Stimulated activated memory B cell treated with anti-CD40 and anti-IgM and Interleukin-4, amounts not matched to agents 10 μg/mL and 1 μg/mL and 100 μg/mL, for 72 hours (primary cell): ENCODE results near the gene MYBBP1A.

Experiments used
- ATAC-seq: fragments of 150-1000 bp; cut with Tn5 transposase; 2 replicates; pipeline ENCODE4 v1.10.0; 2021
- H3K27ac Mint-ChIP-seq: one replicate; pipeline ENCODE4 v1.8.0; 2022; ENCODE audit warnings: mild to moderate bottlenecking, mixed read lengths
- H3K27me3 Mint-ChIP-seq: one replicate; pipeline ENCODE4 v1.8.0; 2022; ENCODE audit warnings: mixed read lengths
- H3K36me3 Mint-ChIP-seq: one replicate; pipeline ENCODE4 v1.8.0; 2022; ENCODE audit warnings: mixed read lengths
- H3K4me1 Mint-ChIP-seq: one replicate; pipeline ENCODE4 v1.8.0; 2022; ENCODE audit warnings: mixed read lengths
- H3K4me3 Mint-ChIP-seq: one replicate; pipeline ENCODE4 v1.8.0; 2022; ENCODE audit warnings: mild to moderate bottlenecking, moderate library complexity, mixed read lengths
- H3K9me3 Mint-ChIP-seq: one replicate; pipeline ENCODE4 v1.8.0; 2022; ENCODE audit warnings: mixed read lengths

Gene MYBBP1A

DNA sequence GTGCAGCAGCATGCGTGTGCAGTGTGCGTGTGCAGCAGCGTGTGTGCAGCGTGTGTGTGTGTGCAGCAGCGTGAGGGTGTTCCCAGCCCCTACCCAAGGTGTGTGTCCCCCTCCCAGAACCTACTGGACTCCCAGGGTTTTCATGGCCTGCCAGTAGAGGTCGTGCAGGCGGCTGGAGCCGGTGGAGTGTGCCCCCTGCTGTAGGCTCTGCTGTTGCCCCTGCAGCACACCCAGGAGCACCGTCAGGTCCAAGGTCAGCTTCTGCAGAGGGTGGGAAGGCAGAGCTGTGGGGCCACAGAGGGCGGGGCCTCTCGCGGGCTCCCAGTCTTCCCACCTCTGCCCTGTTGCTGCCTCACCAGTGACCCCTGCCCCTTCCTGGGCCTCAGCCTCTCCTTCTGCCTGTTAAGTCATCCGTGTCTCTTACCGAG lies 14.9 kb downstream of the MYBBP1A start:
- H3K4me1 Mint-ChIP-seq, result peaks cover 19% of the 10 kb centered on the region
- peaks cover 49% of the 10 kb centered on the region for H3K36me3 Mint-ChIP-seq
- H3K27ac Mint-ChIP-seq, result no peak overlapping the region
- H3K4me3 Mint-ChIP-seq, result no peak overlapping the region
- no peak for ATAC-seq
- H3K27me3 Mint-ChIP-seq, result peaks cover 14% of the 10 kb centered on the region
- no peaks in the 10 kb centered on the region for H3K9me3 Mint-ChIP-seq

DNA sequence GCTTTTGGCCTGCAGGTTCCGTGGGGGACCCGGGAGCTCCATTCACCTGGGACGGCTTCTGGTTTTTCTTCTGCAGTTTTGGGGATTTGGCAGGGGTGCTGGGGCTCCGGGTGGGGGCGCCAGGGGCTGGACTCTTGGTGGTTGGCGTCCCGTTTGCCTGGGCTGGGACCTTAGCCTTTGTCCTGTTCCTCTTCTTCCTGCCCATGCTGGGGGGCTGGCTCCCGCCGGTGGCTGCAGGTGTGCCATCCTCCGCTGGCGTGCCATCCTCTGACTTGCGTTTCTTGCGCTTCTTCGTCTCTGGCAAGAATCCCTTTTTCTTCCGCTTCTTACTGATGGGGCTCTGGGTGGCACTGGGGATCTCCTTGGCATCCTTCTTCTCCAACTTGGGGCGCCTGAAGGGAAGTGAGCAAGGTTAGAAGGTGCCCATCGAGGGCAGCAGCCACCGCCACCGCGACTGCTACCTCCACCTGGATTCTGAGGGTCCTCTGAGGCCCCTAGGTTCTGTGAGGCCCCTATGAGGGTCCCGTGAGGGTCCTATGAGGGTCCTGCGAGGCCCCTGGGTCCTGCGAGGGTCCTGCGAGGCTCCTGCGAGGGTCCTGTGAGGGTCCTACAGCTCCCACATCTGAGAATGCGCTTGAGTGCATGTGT lies 15.5 kb downstream of the MYBBP1A start:
- no peaks in the 10 kb centered on the region for H3K9me3 Mint-ChIP-seq
- H3K27ac Mint-ChIP-seq, result no peak overlapping the region
- ATAC-seq, result no peak
- H3K27me3 Mint-ChIP-seq, result peaks cover 20% of the 10 kb centered on the region
- H3K4me1 Mint-ChIP-seq, result peaks cover 20% of the 10 kb centered on the region
- peaks cover 44% of the 10 kb centered on the region for H3K36me3 Mint-ChIP-seq
- no peak overlapping the region for H3K4me3 Mint-ChIP-seq

DNA sequence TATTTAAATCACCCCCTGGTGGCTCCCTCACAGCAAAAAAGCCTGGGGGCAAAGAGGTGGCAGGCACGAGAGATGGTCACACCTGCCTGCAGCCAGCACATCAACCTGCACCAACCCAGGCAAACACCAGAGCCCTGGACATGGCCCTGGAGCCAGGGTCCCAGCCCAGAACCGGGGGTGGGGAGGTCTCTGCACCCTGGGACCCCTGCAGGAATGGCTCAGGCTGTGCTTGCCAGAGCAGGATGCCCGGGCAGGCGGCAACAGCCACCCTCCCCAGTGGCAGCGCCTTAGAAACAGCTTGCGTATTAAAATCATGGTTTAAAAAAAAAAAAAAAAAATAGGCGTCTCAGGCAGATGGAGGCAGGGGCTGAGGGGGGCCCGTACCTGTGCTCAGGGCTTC lies 16.2 kb downstream of the MYBBP1A start:
- H3K4me1 Mint-ChIP-seq, result peaks cover 20% of the 10 kb centered on the region
- H3K4me3 Mint-ChIP-seq, result no peak overlapping the region
- H3K27me3 Mint-ChIP-seq, result peaks cover 26% of the 10 kb centered on the region
- no peaks in the 10 kb centered on the region for H3K9me3 Mint-ChIP-seq
- ATAC-seq, result no peak
- peaks cover 42% of the 10 kb centered on the region for H3K36me3 Mint-ChIP-seq
- H3K27ac Mint-ChIP-seq, result no peak overlapping the region

DNA sequence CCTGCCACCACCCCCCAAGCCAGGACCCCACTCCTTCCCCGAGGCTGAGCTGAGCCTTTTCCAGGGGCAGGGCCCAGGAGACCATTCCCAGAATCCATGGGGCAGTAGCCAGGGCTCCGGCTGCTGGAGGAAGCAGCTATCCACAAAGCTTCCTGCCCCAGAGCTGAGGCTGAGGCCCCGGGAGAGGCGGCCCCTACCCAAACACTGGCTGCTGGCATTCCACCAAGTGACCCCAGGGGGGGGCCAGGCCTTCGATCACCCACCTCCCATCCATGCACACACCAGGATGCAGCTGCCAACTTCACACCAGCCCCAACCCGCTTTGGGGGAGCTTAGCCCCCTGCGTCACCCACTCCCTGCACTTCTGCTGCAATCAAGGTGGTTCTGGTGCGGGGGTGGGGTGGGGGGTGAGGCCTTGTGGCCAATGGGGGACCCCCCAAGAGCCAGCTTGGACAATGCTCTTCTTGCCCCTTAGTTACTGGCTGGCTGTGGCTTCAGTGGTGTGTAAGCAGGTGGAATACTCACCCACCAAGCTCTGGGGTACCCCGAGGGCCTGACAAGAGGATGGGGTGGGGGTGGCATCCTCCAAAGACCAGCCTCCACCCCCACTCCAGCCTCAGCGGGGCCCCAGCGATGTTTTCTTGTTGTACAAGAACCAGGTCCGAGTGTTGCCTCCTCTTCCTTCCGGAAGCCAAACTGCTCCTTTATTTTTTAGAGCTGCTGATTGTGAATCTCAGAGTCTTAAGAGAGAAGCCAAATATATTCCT lies 16.8 kb downstream of the MYBBP1A start:
- Mint-ChIP-seq H3K27me3 (peaks cover 33% of the 10 kb centered on the region), H3K27ac (no peak overlapping the region), H3K36me3 (peaks cover 36% of the 10 kb centered on the region), H3K4me3 (no peak overlapping the region), H3K4me1 (peaks cover 21% of the 10 kb centered on the region), H3K9me3 (no peaks in the 10 kb centered on the region)
- no peak for ATAC-seq

DNA sequence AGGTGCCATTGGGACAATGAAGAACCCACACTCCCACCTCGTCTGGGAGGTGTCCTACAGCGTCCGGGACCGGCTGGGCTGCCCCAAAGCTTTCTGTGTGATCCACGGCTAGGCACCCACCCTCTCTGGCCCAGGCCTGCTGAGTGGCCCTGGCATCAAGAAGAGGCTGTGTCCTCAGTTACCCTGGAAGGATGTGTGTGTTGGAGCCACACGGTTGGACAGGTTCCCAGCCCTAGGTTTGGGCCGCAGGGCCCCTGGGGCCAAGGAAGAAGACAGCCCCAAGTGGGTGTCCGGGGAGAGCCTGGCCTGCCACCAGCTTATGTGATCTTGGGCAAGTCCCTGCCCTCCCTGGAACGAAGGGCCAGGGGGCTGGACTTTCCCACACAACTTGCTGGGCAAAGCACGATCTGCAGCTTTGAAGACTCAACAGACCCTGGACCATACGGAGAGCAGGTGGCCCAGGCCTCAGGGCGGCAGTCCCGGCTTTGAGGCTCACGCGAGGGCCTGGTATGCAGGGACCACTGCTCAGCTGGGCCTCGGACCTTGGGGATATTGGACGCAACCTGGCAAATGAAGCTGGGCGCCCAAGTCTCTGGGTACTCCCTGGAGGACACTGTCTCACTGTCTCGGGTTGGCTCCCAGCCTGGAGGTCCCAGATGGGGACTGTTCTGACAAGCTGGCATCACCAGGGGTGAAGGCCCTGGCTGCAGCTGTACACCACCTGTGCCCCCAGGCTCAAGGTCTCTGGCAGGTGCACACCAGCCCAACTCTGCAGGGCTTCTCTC lies 17.5 kb downstream of the MYBBP1A start:
- Mint-ChIP-seq H3K27me3 (peaks cover 40% of the 10 kb centered on the region), H3K4me1 (peaks cover 25% of the 10 kb centered on the region), H3K4me3 (no peak overlapping the region), H3K36me3 (peaks cover 31% of the 10 kb centered on the region), H3K27ac (no peak overlapping the region), H3K9me3 (no peaks in the 10 kb centered on the region)
- no peak for ATAC-seq

DNA sequence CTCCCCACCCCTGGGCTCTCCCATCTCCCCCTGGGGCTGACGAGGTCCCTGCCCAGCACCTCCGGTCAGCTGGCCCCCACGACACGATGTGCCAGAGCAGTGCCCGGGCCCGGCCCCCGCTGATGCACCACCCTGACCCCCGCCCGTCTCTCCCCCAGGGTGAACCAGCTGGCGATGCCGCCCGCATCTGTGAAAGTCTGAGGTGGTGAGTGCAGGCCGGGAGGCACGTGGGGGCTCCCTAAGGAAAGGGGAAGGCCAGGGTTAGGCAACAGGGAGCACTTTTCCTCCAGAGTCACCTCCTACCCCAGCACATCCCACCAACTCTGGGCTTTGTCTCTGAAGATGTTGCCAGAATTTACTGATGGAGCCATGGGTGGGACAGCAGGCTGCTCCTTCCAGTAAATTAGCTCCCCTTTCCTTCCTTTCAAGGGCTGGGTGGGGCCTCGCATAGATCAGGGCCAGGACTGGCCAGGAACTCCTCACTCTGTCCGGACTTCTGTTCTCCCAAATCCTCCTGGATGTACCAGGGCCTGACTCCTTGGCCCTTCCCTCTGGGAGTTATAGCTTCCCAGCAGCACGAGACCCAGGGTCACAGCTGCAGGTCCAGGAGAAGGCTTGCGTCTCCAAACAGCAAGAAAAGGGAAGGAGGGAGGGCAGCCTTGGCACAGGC lies 18.3 kb downstream of the MYBBP1A start:
- ATAC-seq, result no peak

DNA sequence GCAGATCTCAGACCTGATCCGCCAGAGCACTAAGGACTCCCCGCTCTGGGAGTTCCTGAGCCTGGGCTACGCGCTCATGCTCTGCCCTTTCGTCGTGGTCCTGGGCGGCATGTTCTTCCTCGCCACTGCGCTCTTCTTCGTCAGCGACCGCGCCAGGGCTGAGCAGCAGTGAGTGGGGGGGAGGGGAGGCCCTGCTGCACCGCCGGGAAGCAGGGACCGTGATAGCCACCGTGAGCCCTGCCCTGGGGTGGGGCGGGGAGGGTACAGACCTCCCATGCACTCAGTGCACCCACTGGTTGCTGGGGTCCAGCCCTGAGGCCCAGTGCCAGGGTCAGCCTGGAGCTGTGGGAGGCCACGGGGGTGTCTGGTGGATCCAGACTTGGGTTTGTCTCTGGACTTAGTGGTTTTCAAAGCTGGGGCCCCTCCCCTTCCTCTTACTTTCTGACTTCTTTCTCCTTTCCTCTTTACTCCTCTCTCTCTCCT lies 18.9 kb downstream of the MYBBP1A start:
- no peaks in the 10 kb centered on the region for H3K9me3 Mint-ChIP-seq
- H3K27ac Mint-ChIP-seq, result no peak overlapping the region
- H3K4me1 Mint-ChIP-seq, result peaks cover 25% of the 10 kb centered on the region
- no peak for ATAC-seq
- peaks cover 20% of the 10 kb centered on the region for H3K36me3 Mint-ChIP-seq
- H3K27me3 Mint-ChIP-seq, result peaks cover 52% of the 10 kb centered on the region
- no peak overlapping the region for H3K4me3 Mint-ChIP-seq

More for the DNA sequence above, 18.3 kb downstream of the MYBBP1A start:
- no peak overlapping the region for H3K4me3 Mint-ChIP-seq
- peaks cover 25% of the 10 kb centered on the region for H3K4me1 Mint-ChIP-seq
- peaks cover 24% of the 10 kb centered on the region for H3K36me3 Mint-ChIP-seq
- H3K27ac Mint-ChIP-seq, result no peak overlapping the region
- H3K9me3 Mint-ChIP-seq, result no peaks in the 10 kb centered on the region
- H3K27me3 Mint-ChIP-seq, result peaks cover 48% of the 10 kb centered on the region

DNA sequence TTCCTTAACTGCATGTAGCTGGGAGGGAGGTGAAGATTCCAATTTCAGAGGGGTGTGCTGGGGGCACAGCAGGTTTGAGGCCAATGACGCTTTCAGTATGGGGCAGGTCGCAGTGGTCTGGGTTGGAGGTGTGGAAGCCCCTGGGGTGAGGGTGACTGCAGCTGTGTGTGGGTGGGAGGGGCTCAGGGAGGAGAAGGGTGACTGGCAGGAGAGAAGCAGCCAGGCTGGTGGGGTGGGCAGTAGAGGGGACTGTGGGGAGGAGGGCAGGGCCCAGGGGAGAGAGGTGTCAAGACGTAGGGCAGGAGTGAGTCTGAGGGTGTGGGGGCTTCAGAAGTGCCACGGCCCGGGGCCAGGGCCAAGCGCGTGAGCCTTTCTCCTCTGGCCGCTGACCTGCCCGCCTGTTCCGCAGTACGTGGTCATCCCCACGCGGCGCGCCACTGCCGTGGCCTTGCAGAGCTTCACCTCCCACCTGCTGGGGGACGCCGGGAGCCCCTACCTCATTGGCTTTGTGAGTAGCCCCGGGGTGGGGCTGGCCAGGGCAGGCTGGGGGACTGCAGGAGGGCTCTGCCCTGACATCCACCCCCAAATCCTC lies 19.4 kb downstream of the MYBBP1A start:
- Mint-ChIP-seq H3K27ac (no peak overlapping the region), H3K9me3 (no peaks in the 10 kb centered on the region), H3K4me1 (peaks cover 25% of the 10 kb centered on the region), H3K36me3 (peaks cover 14% of the 10 kb centered on the region), H3K4me3 (no peak overlapping the region), H3K27me3 (peaks cover 54% of the 10 kb centered on the region)
- peak; percentile 6 for ATAC-seq

DNA sequence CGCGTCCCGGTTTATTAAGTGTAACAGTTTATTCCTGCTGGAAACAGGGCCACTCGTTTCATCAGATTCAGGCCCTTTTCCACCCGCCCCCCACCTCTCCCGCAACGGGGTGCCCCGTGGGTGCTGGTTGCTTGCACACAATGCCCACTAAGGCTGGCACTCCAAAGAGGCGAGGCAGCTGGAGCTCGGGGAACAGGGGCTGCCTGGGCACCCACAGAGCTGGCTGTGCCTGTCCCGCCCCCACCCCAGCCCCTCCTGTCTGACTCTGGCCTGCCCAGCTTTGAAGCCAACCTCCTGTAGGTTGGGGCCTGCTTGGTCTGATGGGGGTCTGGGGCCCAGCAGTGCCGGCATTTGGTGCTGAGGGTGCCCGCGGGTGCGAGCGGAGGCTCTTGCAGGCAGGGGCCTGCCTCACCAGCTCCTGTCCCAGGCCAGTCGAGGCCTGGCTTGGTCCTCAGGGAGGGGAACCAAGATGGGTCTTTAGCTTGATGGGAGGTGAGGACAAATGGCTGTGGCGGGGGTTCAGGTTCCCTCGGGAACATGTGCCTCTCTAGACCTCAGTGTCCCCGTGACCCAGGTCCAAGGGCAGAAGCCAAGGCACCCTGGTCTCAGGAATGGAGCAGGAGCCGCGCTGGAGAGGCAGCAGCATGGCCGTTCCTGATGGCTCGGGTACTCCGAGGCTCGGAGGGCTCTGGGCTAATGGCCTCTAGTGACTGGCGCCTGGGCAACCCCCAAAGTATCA lies 20.1 kb downstream of the MYBBP1A start:
- no peaks in the 10 kb centered on the region for H3K9me3 Mint-ChIP-seq
- no peak overlapping the region for H3K4me3 Mint-ChIP-seq
- H3K27ac Mint-ChIP-seq, result no peak overlapping the region
- peaks cover 61% of the 10 kb centered on the region for H3K27me3 Mint-ChIP-seq
- peaks cover 25% of the 10 kb centered on the region for H3K4me1 Mint-ChIP-seq
- peaks cover 8% of the 10 kb centered on the region for H3K36me3 Mint-ChIP-seq
- ATAC-seq, result no peak

DNA sequence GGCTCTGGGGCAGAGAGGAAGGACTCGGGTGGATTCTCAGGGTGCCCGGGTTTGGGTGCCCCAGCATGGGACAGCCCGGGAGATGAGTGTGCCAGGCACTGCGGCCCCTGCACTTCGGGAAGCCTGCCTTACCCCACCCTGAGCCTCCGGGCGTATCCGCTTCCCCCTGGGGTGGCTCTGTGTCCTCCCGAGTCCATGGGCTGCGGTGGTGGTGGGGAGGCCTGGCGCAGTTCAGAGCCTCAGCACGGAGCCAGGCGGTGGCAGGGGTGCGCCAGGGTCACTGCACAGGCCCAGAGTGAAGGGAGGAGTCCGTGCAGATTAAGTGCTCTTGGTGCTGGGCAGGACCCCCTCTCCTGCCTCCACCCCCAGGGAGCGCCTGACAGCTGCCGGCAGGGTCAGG lies 20.7 kb downstream of the MYBBP1A start:
- H3K4me1 Mint-ChIP-seq, result peaks cover 25% of the 10 kb centered on the region
- ATAC-seq, result no peak
- peaks cover 67% of the 10 kb centered on the region for H3K27me3 Mint-ChIP-seq
- H3K9me3 Mint-ChIP-seq, result no peaks in the 10 kb centered on the region
- peaks cover 3% of the 10 kb centered on the region for H3K36me3 Mint-ChIP-seq
- H3K27ac Mint-ChIP-seq, result no peak overlapping the region
- H3K4me3 Mint-ChIP-seq, result no peak overlapping the region

DNA sequence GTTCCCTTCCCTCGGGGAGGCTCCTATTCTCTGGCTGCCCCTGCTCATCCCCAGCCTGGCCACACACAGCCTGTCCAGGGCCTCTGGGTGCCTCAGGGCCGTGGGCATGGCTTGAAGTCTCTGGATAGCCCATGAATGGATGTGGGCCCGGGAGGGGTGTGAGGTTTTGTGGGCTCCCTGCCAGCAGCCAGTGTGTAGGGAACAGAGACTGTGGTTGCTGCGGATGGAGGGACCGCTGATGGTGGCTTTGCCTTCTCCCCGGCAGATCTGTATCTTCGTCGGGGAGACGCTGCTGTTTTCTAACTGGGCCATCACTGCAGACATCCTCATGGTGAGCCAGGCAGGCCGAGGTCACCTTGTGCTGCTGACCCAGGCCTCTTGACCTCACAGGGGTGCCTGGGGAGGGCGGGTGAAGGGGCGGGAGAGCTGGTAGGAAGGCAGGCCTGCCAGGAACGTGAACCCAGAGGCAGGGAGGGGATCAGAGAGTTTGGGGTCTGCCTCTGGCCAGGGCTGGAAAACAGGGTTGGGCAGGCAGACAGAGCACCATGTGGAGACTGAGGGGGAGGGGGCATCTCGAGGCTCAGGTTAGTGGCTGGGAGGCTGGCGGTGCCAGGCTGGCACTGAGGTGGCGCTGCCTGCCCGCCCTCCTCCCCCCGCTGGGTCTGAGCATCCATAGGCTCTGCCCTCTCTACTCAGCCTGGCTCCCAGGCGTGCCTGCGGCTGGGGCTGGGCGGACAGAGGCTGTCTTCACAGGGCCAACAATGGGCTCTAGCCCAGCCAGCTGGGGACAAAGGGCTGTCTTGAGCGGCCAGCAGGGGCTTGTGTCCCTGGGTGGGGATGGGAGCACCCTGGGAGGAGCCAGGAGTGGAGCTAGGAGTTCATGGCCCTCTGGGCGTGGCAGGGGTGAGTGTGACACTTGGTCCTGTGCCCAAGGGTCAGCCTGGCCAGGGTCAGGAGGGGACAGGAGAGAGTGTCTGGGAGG lies 21.4 kb downstream of the MYBBP1A start:
- Mint-ChIP-seq H3K4me1 (peaks cover 25% of the 10 kb centered on the region), H3K36me3 (no peaks in the 10 kb centered on the region), H3K27ac (no peak overlapping the region), H3K27me3 (peaks cover 72% of the 10 kb centered on the region), H3K4me3 (no peak overlapping the region), H3K9me3 (no peaks in the 10 kb centered on the region)
- no peak for ATAC-seq

DNA sequence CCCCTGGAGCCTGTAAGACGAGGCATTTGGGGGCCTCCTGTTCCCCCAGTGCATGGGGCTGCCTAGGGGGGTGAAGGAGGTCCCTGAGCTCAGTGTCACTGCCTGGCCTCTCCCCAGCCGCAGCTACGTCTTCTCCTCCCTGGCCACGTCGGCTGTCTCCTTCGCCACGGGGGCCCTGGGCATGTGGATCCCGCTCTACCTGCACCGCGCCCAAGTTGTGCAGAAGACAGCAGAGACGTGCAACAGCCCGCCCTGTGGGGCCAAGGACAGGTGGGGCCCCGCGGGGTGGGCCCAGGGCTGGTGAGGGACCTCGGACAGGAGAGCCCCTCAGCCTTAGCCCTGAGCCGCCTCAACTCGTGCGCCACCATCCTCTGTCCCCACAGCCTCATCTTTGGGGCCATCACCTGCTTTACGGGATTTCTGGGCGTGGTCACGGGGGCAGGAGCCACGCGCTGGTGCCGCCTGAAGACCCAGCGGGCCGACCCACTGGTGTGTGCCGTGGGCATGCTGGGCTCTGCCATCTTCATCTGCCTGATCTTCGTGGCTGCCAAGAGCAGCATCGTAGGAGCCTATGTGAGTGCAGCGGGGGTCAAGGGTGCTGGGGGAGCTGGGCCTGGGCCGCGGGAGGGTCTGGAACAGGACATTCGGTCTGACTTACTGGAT lies 22.2 kb downstream of the MYBBP1A start:
- Mint-ChIP-seq H3K4me3 (no peak overlapping the region), H3K36me3 (no peaks in the 10 kb centered on the region), H3K27ac (no peak overlapping the region), H3K27me3 (peaks cover 72% of the 10 kb centered on the region), H3K9me3 (no peaks in the 10 kb centered on the region), H3K4me1 (peaks cover 25% of the 10 kb centered on the region)
- ATAC-seq, result no peak
